Duodenal mucosa (tissue), 2 donors: Measurements from ENCODE around the gene MAD1L1.

ENCODE experiments used
- H3K27ac ChIP-seq: one replicate; pipeline ENCODE4 v1.7.0; 2013; ENCODE audit warnings: low read depth, low read length
- H3K27me3 ChIP-seq, 2 donors: one replicate each; pipeline ENCODE4 v1.7.0; 2013; ENCODE audit warnings: low read length in 2 of 2, control low read depth in 1 of 2; ENCODE audit not compliant: insufficient read depth in 2 of 2, control insufficient read depth in 1 of 2
- H3K36me3 ChIP-seq, 2 donors: one replicate each; pipeline ENCODE4 v1.7.0; 2013; ENCODE audit warnings: low read length in 2 of 2, control low read depth in 1 of 2; ENCODE audit not compliant: insufficient read depth in 2 of 2, control insufficient read depth in 1 of 2
- H3K4me1 ChIP-seq, 2 donors: one replicate each; pipeline ENCODE4 v1.7.0; 2013; ENCODE audit warnings: low read length in 2 of 2, control low read depth in 1 of 2; ENCODE audit not compliant: insufficient read depth in 2 of 2, control insufficient read depth in 1 of 2
- H3K4me3 ChIP-seq, 2 donors: one replicate each; pipeline ENCODE4 v1.7.0; 2013; ENCODE audit warnings: low read length in 2 of 2, low read depth in 1 of 2
- H3K9ac ChIP-seq, 2 donors: one replicate each; pipeline ENCODE4 v1.7.0; 2013; ENCODE audit warnings: low read length in 2 of 2, low read depth in 1 of 2
- H3K9me3 ChIP-seq, 2 donors: one replicate each; pipeline ENCODE4 v1.7.0; 2013; ENCODE audit warnings: low read length in 2 of 2, control low read depth in 1 of 2; ENCODE audit not compliant: control insufficient read depth in 1 of 2

MAD1L1 gene

DNA sequence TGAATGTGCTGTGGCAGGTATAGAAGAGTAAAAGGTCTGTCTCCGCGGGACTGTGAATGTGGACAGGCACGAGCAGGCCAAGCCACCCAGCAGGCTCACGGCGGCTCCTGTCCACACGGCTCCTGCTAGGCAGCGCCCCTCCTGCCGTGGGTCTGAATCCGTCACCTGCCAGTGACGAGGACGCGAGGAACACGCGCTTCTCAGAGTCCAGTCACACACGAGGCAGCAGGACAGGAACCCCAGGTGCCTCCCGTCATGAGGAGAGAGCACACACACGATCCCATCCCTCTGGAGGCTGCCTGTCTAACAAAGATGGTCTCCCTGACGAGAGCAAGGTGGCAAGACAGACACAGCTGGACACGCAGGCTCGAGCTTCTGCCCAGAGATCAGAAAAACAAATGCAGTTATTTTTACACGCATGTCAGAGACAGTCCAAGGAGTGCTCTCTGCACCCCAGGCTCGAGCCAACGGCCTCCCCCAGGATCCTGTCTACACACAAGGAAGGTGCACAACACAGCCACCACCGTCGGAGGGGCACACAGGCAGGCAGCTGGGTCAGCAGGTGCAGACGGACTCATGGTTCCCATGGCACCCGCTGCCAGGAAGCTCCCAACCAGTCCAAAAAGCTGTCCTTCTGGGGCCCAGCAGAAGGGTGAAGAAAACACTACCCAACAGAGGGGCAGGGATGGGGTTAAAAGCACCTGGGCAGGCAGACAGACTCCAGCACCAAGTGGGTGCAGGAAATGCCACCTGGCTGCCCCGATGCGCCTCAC, 103.2 kb downstream of the MAD1L1 start:
- Histone ChIP-seq H3K36me3 (peaks cover 0 to 5% of the 10 kb centered on the region in 2 donors), H3K9ac (no peak overlapping the region), H3K9me3 (no peaks in the 10 kb centered on the region), H3K4me1 (no peaks in the 10 kb centered on the region), H3K27ac (no peak overlapping the region), H3K4me3 (no peak overlapping the region), H3K27me3 (no peaks in the 10 kb centered on the region)

GRCh38 chr7:2128601-2129322, 104.0 kb downstream of the MAD1L1 start:
- Histone ChIP-seq H3K27ac (no peak overlapping the region), H3K27me3 (no peaks in the 10 kb centered on the region), H3K36me3 (peaks cover 0 to 5% of the 10 kb centered on the region in 2 donors), H3K4me3 (no peak overlapping the region), H3K9me3 (no peaks in the 10 kb centered on the region), H3K4me1 (peaks cover 0 to 4% of the 10 kb centered on the region in 2 donors), H3K9ac (no peak overlapping the region)

- no peaks in the 10 kb centered on the region for H3K9me3 ChIP-seq
- H3K27ac ChIP-seq = no peak overlapping the region
- H3K27me3 ChIP-seq = no peaks in the 10 kb centered on the region
- H3K36me3 ChIP-seq = peaks cover 0 to 4% of the 10 kb centered on the region in 2 donors
- H3K9ac ChIP-seq = no peak overlapping the region
- H3K4me3 ChIP-seq = no peak overlapping the region
- H3K4me1 ChIP-seq = peaks cover 0 to 5% of the 10 kb centered on the region in 2 donors
Observed at GRCh38 chr7:2126621-2127020, 106.1 kb downstream of the MAD1L1 start.

DNA sequence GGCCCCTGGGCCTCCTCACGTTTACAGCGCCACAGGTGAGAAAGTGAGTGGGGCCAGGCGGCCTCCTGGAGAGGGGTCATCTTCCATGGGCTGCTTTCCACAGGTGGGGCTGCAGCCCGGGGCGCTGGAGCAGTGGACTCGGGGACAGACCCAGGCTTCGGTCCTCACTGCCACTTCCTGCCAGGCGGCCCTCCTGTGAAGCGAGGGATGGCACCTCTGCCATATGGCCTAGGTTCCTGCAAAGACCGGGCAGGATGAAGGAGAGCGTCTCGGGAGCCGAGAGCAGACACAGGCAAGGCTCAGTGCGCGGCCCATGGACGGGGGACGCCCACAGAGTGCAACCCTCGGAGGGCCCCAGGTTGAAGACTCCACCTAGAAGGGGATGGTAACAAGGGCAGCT, 106.8 kb downstream of the MAD1L1 start:
- no peaks in the 10 kb centered on the region for H3K27me3 ChIP-seq
- no peak overlapping the region for H3K27ac ChIP-seq
- H3K4me3 ChIP-seq = no peak overlapping the region
- H3K9me3 ChIP-seq = no peaks in the 10 kb centered on the region
- H3K36me3 ChIP-seq = peaks cover 0 to 4% of the 10 kb centered on the region in 2 donors
- H3K4me1 ChIP-seq = peaks cover 0 to 5% of the 10 kb centered on the region in 2 donors
- H3K9ac ChIP-seq = no peak overlapping the region

GRCh38 chr7:2124604-2125345, 108.0 kb downstream of the MAD1L1 start:
- H3K9ac ChIP-seq = no peak overlapping the region
- H3K4me3 ChIP-seq = no peak overlapping the region
- peaks cover 0 to 6% of the 10 kb centered on the region in 2 donors for H3K4me1 ChIP-seq
- no peak overlapping the region for H3K27ac ChIP-seq
- H3K36me3 ChIP-seq = peaks cover 0 to 4% of the 10 kb centered on the region in 2 donors
- H3K27me3 ChIP-seq = no peaks in the 10 kb centered on the region
- no peaks in the 10 kb centered on the region for H3K9me3 ChIP-seq

GRCh38 chr7:2123916-2124315, 108.8 kb downstream of the MAD1L1 start:
- Histone ChIP-seq H3K9me3 (no peaks in the 10 kb centered on the region), H3K27me3 (no peaks in the 10 kb centered on the region), H3K27ac (no peak overlapping the region), H3K36me3 (peaks cover 0 to 4% of the 10 kb centered on the region in 2 donors), H3K4me3 (no peak overlapping the region), H3K9ac (no peak overlapping the region), H3K4me1 (peaks cover 0 to 9% of the 10 kb centered on the region in 2 donors)

GRCh38 chr7:2123360-2123759, 109.4 kb downstream of the MAD1L1 start:
- Histone ChIP-seq H3K4me1 (peaks cover 0 to 9% of the 10 kb centered on the region in 2 donors), H3K36me3 (peaks cover 0 to 4% of the 10 kb centered on the region in 2 donors), H3K4me3 (no peak overlapping the region), H3K27me3 (no peaks in the 10 kb centered on the region), H3K9me3 (no peaks in the 10 kb centered on the region), H3K9ac (no peak overlapping the region), H3K27ac (no peak overlapping the region)

- Histone ChIP-seq H3K4me3 (no peak overlapping the region), H3K4me1 (peaks cover 0 to 9% of the 10 kb centered on the region in 2 donors), H3K9ac (no peak overlapping the region), H3K36me3 (peaks cover 0 to 4% of the 10 kb centered on the region in 2 donors), H3K27me3 (no peaks in the 10 kb centered on the region), H3K27ac (no peak overlapping the region), H3K9me3 (no peaks in the 10 kb centered on the region)
Observed at GRCh38 chr7:2122651-2123050, 110.1 kb downstream of the MAD1L1 start.

DNA sequence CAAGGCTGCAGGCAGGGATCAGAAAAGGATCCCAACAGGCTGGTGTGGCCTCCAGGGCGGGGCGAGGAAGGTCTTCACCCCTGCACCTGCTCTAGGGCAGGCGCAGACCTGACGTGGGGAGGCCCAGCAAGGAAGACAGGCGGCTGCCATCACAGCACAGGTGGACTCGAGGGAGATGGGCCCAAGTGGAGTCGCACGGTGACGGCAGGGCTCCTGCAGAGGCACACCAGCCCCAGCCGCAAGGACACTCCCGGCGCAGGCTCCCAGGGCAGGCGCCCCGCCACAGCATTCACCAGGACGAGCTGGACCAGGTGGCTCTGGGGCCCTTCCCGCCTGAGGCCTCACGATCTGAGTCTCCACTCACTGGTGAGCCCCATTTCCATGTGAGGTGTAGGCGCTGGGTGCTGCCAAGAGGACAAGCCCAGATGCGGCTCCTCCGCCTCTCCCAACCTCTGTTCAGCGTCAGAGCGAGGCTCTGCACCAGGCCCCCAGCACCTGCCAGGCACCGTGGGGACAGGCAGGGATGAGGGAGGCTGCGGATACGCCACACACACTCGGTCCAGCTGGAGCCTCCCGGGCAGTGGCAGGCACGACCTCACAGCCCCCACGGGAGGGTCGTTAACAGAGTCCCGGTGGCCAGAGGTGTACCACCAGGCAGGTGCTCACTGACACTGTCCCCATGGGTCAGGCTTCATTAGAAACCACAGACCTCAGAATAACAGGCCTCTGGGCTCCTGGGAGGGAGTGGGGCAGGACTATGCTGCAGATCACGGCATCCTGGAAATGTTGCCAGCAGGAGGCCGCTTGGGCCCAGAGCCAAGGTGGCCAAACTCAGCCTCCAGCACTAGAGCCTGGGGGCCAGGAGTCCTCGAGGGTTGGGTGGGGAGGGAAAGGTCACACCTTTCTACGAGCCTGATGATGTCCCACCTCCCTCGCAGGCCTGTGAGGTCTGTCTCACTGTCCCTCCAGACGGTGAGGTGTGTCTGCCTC, 111.6 kb downstream of the MAD1L1 start:
- Histone ChIP-seq H3K36me3 (peaks cover 0 to 4% of the 10 kb centered on the region in 2 donors), H3K4me1 (peaks cover 0 to 9% of the 10 kb centered on the region in 2 donors), H3K9ac (no peak overlapping the region), H3K27ac (no peak overlapping the region), H3K27me3 (no peaks in the 10 kb centered on the region), H3K4me3 (no peak overlapping the region), H3K9me3 (no peaks in the 10 kb centered on the region)
